DMS 273 (cell line): ENCODE data around the gene ENG.

Experiments
- DNase-seq: peaks from one replicate; lab custom pipeline; 2025; ENCODE audit not compliant: unreplicated experiment; lab: John Stamatoyannopoulos, UW

Gene ENG

DNA sequence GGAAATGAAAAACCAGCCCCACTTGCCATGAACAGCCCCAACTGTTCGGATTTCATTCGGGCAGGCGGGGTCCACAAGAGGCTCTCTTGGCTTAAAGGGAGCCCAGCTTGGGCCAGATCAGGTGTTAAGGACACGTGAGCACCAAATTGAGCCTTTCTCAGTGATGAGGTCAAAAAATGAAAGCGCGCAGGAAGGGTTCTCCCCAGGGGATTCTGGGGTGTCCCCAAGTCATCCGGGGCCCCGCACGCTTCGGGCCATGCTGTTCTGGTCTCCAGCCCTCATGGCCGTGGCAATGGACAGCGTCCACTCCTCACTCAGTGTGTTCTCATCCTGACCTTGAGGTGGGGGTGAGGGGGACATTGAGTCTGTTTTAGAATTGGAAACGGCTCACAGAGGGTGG, 12.1 kb upstream of the ENG start:
- no peak for DNase-seq

DNA sequence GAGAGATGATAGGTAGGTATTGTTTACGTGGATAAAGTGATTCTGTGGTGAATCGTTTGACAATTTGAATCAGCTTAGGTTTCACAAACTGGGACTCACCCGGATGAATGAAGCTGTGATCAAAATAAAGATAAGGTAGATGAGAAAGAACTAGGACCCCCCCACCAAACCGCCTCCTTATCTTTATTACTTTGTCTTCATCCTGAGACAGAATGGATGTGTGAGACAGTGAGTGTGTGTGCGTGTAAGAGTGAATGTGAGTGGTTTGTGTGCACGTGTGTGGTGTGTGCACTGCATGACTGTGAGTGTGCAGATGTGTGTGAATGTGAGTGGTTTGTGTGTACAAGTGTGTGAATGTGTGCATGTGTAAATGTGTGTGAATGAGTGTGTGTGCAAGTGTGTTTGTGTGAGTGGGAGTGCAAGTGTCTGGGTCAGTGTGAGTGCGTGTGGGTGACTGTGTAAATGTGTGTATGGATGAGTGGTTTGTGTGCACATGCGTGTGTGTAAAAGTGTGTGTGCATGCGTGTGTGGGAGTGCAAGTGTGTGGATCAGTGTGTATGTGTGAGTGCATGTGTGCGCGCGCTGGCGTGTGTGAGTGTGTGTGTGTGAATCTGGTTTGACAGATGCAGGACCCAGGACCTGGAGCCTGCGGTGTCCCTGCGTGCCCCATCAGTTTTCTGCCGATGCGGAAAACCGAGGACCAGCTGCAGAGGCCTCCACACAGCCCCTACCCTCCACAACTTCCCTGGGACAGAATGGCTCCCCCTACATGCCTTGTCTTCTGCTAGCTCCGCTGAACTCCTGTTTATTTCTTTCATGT, 11.4 kb upstream of the ENG start:
- DNase-seq: no peak

DNA sequence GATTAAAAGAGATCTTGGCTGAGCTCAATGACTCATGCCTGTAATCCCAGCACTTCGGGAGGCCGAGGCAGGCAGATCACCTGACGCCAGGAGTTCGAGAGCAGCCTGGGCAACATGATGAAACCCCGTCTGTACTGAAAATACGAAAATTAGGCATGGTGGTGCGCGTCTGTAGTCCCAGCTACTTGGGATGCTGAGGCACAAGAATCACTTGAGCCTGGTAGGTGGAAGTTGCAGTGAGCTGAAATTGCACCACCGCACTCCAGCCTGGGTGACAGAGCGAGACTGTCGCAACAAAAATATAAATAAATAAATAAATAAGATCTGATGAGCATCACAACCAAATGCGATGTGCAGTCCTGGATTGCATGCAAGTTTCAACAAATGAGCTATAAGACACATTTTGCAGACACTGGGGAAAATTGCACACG, 8.7 kb upstream of the ENG start:
- no peak for DNase-seq

DNA sequence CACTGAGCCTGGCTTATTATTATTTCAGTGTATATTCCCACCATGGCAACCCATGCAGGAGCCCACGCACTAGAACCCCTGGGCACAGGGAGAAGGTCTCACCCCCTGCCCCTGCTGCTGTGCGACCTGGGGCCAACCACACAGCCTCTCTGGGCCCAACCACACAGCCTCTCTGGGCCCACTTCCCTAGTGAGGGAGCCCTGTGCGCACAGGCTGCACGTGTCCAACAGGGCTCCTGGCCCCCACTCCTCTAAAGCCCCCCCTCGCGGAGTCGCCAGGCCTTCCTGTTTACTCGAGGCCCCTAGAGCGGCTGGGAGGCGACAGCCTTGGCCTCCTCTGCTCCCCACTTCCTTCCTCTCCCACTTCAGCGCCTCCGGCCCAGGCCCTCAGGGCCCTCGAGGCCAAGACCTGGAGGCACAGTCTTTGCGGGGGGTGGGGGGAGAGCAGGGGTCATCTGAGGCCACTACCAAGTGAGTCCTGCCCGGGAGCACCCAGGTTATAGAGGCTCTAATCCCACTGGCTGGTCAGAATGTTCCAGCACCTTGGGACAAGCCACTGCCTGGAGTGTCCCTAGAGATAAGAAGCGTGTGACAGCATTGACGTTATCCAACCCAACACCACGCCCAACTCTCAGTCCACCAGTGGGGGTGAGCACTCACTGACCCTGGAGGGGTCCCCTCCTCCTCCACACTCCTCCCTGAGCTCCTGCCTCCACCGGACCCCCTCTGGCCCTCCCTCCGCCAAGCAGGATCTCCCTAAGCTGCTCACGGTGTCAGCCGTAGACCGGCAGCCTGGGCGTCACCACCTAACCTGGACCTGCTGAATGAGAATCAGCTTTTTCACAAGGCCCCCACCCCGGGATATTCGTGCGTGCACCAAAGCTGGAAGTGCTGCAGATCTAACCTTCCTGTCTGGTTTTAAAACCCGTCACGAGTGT, 7.9 kb upstream of the ENG start:
- DNase-seq: no peak

DNA sequence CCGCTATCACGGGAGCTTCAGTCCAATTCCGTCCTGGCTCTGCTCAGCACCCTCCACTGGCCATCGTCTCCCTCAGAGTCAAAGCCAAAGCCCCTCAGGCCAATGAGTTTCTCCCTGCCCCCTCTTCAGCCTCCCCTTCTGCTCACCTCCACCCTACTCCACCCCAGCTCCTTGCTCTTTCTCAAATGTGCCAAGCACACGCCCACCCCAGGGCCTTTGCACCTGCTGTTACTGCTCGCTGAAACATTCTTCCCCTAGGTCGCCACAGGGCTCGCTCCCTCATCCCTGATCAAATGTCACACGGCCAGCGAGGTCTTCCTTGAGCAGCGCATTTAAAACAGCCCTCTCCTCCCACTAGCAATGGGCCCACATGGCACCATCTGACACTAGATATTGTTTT, 6.3 kb upstream of the ENG start:
- DNase-seq: no peak

DNA sequence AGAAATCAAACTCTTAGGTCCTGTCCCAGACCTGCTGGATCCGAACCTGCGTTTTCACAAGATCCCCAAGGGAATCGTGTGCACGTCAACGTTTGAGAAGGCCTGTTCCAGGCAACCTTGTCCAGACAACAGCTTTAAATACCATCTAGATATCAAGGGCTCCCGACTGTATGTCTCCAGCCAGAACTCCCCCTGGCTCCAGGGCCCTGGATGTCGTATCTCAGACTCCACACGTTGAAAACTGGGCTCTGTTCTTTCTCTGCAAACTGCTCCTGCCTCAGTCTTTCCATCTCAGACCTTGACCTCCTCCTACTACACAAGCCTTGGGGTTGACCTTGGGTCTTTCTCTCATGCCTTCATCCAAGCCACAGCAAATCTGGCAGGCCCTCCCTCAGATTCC, 5.8 kb upstream of the ENG start:
- DNase-seq: no peak

DNA sequence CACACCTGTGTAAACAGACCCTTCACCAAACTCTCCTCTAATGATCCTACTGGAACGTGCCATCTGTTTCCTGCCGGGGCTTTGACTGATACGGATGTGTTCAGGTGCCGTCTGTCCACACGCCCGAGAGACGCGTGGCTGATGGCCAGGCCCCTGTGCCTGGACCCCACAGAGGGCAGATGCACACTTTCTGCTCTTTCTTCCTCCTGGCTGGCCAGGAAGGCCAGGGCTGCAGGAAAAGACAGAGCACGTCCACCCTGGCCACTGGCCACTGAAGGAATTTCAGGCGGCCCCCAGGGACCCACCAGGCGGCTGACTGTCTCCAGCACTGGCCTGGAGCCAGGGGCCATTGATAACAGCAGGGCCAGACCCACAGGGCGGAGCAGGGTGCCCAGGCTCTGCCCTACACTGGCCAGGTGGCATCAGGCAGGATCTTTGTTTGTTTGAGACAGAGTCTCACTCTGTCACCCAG, 3.6 kb upstream of the ENG start:
- peak; percentile 90 for DNase-seq

DNA sequence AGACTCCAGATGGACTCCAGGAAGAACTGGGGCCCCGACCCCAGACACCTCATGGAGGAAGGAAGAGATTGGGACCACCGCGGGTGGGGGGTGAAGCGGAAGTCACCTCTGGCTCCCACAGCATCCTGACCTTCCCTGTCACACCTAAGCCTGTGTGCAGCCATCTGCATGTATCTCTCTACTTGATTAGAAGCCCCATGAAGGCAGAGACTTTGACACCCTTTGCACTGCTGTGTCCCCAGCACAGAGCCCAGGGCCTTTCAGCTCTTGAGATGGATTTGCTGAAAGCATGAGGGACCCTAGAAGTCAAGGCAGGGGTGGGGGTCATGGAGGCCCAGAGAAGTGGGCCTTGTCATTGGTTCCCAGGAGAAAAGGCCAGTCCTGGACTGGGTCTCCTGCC, 2.8 kb upstream of the ENG start:
- no peak for DNase-seq

DNA sequence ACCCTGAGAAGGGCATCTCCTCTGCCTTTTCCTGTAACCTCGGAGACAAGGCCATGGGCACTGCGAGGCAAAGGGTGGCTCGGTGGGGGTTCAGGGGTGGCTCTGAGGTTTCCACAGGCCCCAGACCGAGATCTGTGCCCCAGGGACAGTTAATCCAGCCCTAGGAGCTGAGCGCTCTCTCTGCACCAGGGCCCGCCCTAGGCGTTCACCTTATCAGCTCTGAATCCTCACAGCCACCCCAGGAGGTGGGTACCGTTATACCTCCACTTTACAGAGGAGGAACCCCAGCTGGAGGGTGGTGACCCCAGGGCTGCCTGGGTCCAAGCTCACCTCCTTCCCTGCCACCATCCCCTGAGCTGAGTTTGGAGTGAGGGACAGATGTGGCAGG, 2.3 kb upstream of the ENG start:
- no peak for DNase-seq

DNA sequence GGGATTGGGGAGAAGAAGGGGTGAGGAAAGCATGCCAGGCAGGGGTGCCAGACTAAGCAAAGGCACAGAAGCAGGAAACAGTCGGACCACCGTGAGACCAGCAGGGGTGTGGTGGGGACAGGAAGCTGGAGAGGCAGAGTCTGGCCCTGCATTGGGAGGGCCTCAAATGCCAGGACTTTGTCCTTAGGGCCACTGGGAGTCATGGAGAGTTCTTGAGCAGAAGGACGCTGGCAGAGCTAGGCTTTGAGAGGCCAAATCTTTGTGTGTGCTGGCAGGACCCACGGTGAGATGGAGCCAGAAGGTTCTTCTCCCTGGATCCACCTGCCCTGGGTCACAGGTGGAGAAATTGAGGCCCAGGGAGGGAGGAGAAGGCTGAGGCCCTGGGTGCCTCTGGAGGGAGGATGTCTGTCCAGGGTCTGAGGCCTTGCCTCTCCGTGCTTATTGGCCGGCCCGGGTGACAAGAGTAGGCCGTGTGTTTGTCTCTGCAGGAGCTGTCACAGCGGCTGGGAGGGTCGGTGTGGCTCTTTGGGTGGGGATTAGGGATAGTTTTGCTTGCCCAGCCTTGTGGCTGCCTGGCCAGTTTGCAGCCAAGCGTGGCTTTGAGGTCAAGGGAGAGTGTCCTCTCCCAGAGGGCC, 1.8 kb upstream of the ENG start:
- DNase-seq: no peak

DNA sequence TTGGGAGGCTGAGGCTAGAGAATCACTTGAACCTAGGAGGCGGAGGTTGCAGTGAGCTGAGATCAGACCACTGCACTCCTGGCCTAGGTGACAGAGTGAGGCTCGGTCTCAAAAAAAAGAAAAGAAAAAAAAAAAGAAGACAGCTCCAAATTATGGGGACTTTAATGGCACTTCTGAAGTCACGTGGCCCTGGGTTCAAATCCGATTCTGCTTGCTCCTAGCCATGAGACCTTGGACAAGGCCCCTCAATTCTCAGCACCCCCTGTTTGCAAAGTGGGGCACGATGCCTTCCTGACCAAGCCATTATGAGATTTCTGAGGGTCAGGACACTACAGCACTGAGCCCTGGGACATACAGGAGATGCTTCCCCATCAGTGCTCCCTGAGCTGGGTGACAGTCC, 1.1 kb upstream of the ENG start:
- DNase-seq: no peak

DNA sequence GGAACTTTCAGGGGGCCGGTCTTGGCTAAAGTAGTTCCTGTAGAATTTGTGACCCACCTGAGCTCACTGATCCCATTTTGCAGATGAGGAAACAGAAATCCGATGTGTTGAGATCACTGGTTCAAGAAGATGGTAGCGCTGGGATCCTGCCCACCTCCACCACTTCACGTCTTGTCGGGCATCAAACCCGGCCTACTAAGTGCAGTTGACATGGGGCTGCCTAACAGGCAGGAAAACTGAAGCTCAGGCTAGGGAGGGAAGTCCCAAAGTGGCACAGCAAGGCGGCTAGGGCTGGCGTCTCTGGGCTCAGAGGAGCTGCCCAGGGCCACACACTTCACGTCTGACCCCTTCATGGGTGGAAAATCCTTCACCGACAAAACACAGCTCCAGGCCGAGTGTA, 502 bp upstream of the ENG start:
- DNase-seq: no peak

DNA sequence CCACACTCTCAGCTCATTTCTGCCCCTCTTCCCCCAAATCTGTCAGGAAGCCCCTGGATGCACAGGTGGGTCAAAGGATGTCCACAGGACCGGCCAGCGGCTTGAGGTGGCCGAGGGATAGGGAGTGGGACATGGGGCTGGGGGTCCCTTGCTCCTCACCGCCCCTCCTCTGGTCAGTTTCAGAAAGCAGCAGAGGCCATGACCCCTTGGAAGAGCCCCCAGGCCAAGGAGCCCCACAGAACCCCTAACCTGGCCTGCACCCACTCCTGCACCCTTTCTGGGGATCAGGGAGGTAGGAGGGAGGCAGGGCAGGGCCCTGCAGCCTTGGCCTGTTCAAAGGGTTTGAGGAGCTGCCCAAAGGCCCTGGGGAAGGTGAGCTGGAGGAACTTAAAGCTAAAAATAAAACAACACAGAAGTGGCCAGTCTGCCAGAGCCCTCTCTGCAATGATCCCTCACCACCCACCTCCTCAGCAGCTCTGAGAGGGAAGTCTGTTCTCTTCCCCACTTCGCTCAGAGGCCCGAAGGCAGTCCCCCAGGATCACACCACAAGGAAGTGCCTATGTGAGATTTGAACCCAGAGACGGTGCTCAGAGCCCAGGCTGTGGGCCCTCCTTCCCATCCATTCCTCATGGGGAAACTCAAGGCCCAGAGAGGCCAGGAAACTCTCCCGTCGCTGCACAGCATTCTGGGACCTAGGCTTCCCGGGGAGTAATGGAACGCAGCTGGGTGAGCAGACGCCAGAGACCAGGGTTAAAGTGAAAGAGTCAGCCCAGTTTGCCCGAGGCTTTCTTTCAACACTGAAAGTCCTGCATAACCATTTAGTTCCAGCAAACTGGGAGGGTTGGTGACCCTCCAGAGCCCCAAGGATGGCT, 910 bp downstream of the ENG start:
- no peak for DNase-seq

DNA sequence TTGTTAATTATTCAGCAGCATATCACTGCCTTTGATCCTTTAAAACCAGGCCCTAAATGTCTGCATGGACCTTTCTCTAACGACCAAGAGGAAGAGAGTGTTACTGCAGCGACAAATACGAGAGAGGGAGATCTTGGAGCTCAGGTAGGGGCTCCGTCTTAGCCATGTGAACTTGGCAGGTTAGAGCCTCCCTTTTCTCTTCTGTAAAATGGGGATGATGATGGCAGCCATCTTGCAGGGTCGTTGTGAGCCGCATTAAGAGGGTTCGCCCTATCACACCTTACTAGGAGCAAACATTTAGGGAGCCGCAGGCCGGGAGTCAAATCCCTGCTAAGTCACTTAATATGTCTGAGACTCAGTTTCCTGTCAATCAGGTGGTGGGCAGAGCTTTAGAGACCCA, 1.6 kb downstream of the ENG start:
- DNase-seq: no peak

DNA sequence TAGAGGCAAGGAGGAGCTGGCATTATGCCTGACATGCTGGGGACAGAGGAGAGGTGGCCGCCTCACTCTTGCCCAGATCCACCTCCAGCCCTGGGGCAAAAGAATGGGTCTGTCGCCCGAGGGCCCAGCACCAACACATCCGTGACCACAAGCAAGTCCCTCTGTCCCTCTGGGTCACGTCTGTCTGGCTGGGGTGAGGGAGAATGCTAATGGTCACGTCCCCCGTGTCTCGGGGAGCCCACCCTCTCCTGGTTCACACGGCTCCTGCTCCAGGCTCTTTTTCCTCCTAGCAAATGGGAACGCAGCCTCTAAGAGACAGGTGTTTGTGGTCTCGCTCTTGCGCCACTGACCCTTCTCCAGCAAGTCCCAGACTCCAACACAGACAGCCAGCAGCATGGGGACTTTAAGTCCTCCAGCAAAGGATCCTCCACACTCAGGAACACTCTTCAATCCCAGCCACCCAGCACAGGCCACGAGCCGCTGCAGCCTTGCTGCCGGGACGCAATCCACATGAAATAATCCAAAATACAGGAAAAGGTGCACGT, 4.1 kb downstream of the ENG start:
- no peak for DNase-seq

DNA sequence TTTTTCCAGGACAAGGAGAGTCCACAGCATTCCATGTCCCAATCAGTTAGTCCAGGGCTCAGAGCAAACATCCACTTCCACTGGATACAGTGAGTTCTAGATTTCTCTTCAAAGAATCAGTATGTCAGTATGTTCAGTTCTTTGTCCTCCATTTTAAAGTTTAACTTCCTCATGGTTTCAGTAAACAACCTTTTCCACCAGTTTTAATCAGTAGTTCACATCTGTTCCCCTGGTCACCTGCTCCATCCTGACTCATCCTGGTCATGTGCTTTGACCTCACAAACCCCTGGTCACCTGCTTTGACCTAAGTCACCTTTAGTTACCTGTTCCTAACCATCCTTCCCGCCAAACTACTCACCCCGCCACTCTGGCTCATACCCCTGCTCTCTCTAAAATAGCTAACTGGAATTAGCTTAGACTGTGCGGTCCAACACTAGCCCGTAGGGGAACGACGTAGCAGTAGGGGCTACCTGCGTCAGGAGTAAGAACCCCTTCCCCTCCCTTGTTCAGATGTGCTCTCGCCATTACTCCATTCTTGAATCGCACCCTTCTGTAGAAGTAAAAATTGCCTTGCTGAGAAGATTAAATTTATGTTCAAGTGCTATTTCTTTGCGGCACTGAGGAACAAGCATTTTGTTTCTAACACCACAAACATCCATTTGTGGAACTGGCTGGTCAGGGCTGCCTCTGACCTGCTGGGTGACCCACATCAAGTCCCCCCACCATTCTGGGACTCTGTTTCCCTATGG, 5.5 kb downstream of the ENG start:
- DNase-seq: no peak

DNA sequence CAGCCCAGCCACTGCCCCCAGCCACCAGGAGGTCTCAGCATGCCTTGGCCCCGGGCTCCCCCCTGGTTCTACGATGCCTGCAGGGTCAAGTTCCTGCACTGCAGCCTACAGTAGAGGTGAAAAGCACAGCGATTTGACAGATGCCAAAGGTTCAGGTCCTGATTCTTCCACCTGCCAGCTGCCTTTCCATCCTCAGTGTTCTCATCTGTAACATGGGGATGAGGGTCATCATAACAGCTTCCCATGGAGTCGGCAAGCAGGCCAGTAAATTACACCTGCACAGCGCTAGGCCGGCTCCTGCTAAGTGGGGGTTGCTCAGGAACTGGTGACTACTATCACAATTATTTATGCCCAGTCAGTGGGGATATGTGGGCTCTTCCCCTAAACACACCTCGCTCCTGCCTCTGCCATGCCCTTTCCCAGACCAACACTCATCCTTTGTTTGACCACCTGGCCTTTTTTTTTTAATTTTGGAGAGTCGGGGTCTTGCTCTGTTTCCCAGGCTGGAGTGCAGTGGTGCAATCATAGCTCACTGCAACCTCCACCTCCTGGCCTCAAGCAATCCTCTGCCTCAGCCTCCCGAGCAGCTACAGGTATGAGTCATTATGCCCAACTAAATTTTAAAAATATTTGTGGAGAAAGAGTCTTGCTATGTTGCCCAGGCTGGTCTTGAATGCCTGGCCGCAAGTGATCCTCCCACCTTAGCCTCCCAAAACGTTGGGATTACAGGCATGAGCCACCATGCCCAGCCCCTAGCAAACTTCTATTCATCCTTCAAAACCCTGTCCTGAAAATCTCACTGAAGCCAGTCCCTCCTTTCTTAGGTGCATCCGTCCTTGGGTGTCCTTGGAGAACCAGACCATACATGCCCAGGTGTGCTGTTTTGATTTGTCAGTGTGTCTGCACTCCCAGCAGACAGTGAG, 6.4 kb downstream of the ENG start:
- no peak for DNase-seq

DNA sequence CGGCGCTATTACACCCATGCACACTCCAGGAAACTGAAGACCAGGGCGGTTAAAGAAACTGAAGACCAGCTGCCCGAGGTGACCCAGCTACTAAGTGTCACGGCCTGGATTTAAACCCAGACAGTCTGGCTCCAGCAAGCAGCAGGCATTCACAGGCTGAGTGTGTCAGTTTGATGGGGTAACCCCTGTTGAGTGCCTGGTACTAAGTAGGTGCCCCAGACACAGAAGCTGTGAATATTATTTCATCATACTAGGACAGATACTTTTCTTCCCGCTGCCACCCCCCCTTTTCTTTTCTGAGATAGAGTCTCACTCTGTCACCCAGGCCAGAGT, 7.3 kb downstream of the ENG start:
- DNase-seq: peak; percentile 70
